ENCODE measurements around the gene DNM3. TPM values are rescaled to one million over a fixed set of nuclear protein-coding genes. Genes with fewer than 3 reads are reported as not detected.

DNM3 gene
- total RNA-seq, 1 donor from 2014 or later: 2.7 TPM

DNA sequence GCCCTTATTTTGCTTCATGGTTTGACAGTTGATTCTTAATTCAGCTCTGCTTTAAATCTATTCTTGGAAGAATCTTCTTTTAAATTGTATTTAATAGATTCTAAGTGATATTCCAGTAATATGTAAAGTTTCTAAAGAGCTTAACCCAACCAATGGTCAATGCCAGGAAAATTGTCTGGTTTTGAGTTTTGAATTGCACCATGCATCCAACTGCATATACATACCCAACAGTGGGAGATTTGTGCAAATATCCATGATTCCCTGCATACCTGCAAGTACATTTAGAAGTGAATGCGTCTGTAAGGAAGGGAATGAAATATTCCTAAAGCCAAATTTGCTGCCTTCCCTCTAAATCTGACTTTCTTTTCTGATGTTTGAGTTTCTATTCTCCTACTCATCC is 543.4 kb downstream of the DNM3 start:
- H3K27me3 ChIP-seq (ENCODE audit: control insufficient read depth, insufficient read depth, low read length): no peaks in the 10 kb centered on the region
- TF ChIP-seq, protein P1, sequence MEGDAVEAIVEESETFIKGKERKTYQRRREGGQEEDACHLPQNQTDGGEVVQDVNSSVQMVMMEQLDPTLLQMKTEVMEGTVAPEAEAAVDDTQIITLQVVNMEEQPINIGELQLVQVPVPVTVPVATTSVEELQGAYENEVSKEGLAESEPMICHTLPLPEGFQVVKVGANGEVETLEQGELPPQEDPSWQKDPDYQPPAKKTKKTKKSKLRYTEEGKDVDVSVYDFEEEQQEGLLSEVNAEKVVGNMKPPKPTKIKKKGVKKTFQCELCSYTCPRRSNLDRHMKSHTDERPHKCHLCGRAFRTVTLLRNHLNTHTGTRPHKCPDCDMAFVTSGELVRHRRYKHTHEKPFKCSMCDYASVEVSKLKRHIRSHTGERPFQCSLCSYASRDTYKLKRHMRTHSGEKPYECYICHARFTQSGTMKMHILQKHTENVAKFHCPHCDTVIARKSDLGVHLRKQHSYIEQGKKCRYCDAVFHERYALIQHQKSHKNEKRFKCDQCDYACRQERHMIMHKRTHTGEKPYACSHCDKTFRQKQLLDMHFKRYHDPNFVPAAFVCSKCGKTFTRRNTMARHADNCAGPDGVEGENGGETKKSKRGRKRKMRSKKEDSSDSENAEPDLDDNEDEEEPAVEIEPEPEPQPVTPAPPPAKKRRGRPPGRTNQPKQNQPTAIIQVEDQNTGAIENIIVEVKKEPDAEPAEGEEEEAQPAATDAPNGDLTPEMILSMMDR (IDR thresholded peaks at IDR 0.05; ENCODE audit: insufficient read depth, low read length, poor library complexity, severe bottlenecking): no peak
- DNase-seq (ENCODE audit: low read depth): no peak
- H3K4me3 ChIP-seq (ENCODE audit: low read depth, low read length): no peak overlapping the region
- no peaks in the 10 kb centered on the region for H3K36me3 ChIP-seq (ENCODE audit: control insufficient read depth, insufficient read depth, low read length)

DNA sequence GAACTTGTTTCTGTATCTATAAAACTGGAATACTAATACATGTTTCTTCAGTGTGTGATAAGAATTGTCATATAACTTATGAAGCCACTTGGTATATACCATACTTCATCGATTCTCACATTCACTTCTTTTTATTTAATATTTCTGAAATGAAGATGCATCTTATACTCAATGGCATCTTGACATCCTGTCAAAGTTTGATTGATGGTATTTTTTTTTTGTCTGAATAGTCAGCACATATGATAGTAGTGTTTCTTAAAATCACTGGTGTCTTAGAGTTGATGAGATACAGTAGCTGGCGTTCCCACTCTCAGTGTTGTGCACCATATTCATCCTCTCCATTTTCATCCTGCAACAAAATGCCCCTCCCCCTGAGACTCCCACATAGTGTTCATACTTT is 544.7 kb downstream of the DNM3 start:
- DNase-seq (ENCODE audit: low read depth): no peak
- Histone ChIP-seq H3K27me3 (ENCODE audit: control insufficient read depth, insufficient read depth, low read length) (no peaks in the 10 kb centered on the region), H3K36me3 (ENCODE audit: control insufficient read depth, insufficient read depth, low read length) (no peaks in the 10 kb centered on the region), H3K4me3 (ENCODE audit: low read depth, low read length) (no peak overlapping the region)
- TF ChIP-seq, protein P1 (IDR thresholded peaks at IDR 0.05; ENCODE audit: insufficient read depth, low read length, poor library complexity, severe bottlenecking): no peak

DNA sequence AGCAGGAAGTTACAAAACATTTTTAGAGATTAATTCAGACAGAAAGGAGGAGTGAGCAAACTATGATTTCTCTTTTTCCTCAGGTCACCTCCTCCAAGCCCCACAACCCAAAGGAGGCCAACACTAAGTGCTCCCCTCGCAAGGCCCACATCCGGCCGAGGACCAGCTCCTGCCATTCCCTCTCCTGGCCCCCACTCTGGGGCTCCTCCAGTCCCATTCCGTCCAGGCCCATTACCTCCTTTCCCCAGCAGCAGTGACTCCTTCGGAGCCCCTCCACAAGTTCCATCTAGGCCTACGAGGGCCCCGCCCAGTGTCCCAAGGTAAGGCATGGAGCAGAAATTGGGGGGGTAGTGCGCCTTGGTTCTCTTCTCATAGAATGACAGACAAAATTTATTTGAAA is 547.2 kb downstream of the DNM3 start:
- no peak for DNase-seq (ENCODE audit: low read depth)
- no peaks in the 10 kb centered on the region for H3K27me3 ChIP-seq (ENCODE audit: control insufficient read depth, insufficient read depth, low read length)
- TF ChIP-seq, protein P1 (IDR thresholded peaks at IDR 0.05; ENCODE audit: insufficient read depth, low read length, poor library complexity, severe bottlenecking): no peak
- H3K4me3 ChIP-seq (ENCODE audit: low read depth, low read length): no peak overlapping the region
- H3K36me3 ChIP-seq (ENCODE audit: control insufficient read depth, insufficient read depth, low read length): no peaks in the 10 kb centered on the region

DNA sequence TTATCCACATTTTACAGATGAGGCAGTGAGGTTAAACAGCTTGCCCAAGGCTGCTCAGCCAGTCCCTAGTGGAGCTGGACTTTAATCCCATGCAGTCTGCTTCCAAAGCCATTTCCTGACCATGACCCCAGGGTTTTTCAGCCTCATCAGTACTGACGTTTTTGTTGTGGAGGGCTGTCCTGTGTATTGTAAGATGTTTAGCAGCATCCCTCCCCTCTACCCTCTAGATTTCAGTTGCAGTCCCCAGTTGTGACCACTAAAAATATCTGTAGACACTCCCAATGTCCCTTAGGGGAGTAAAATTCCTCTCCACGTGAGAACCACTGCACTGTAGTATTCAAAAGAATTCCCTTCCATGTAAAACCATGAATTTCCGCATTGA is 549.0 kb downstream of the DNM3 start:
- Histone ChIP-seq H3K4me3 (ENCODE audit: low read depth, low read length) (no peak overlapping the region), H3K36me3 (ENCODE audit: control insufficient read depth, insufficient read depth, low read length) (no peaks in the 10 kb centered on the region), H3K27me3 (ENCODE audit: control insufficient read depth, insufficient read depth, low read length) (no peaks in the 10 kb centered on the region)
- TF ChIP-seq, protein P1 (IDR thresholded peaks at IDR 0.05; ENCODE audit: insufficient read depth, low read length, poor library complexity, severe bottlenecking): no peak
- DNase-seq (ENCODE audit: low read depth): no peak

DNA sequence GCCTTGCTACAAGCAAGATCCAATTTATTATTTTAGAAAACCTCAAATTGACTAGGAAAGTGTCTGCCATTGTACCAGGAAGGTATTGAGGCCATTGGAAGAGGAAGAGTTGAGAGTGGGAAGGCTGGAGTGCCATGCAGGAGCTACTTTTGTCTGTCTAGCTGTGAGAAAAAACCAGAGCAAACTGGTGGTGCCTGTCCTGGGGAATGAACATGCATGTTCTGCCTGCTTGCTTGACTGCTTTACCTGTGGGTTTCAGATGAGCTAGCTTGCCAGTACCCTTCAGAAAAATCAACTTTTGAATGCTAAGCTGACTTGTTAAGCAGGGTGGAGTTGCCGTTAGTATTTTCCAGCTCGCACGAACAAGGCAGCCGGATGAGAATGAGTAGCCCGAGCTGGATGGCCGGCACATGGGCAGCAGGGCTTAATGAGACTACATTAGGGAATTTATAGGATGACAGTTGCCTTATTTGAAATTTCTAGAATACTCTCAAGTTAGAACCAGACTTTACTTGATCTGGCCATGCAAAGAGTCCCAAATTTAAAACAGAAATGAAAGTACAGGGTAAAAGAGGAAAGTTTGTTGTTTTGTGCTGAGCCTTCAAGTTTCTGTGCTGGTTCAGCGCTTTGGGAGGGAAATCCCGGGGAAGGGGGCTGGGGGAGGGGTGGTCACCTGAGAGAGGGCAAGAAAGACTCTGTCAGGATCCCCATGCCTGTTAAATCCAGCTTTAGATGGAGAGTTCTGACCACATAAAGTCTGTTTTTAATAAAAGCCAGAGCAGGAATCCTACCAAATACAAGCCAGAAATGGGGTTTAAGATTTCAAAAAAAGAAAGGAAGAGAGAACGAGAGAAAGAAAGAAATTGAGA is 549.6 kb downstream of the DNM3 start:
- Histone ChIP-seq H3K27me3 (ENCODE audit: control insufficient read depth, insufficient read depth, low read length) (no peaks in the 10 kb centered on the region), H3K36me3 (ENCODE audit: control insufficient read depth, insufficient read depth, low read length) (no peaks in the 10 kb centered on the region), H3K4me3 (ENCODE audit: low read depth, low read length) (no peak overlapping the region)
- no peak for DNase-seq (ENCODE audit: low read depth)
- TF ChIP-seq, protein P1 (IDR thresholded peaks at IDR 0.05; ENCODE audit: insufficient read depth, low read length, poor library complexity, severe bottlenecking): no peak

DNA sequence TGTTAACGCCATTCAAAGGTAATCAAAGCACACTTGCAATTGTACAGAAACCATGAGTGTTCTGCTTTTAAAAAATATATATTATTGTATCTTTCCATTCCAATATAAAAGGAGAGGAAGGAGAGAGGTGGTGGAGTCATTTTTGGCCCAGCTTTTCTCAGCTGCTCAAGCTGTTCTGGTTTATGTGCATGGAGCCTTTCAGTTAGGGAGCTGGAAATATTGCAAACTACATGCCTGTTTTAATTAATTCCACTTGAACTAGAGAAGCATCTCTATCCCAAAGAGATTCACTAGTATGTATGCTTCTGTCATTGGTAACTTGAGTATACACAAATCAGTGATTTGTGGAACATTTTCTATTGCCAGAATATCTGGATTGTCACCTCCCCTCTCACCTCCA is 550.7 kb downstream of the DNM3 start:
- DNase-seq (ENCODE audit: low read depth): no peak
- Histone ChIP-seq H3K36me3 (ENCODE audit: control insufficient read depth, insufficient read depth, low read length) (no peaks in the 10 kb centered on the region), H3K27me3 (ENCODE audit: control insufficient read depth, insufficient read depth, low read length) (no peaks in the 10 kb centered on the region), H3K4me3 (ENCODE audit: low read depth, low read length) (no peak overlapping the region)
- TF ChIP-seq, protein P1 (IDR thresholded peaks at IDR 0.05; ENCODE audit: insufficient read depth, low read length, poor library complexity, severe bottlenecking): no peak
